CD4-positive, alpha-beta memory T cell (primary cell): ENCODE results near the gene C7. TPM values are rescaled to one million over a fixed set of nuclear protein-coding genes. Genes with fewer than 3 reads are reported as not detected.
"Not testable (repeated sequence)": the region's sequence is repeated elsewhere in the genome, so short reads cannot be mapped to it uniquely, and the experiment has no call there.

Experiments
- CTCF ChIA-PET: fragments of 350-600 bp; sonication (Branson Sonifier 250); formaldehyde crosslinking; loops from one replicate; lab custom pipeline; 2021; ENCODE audit warnings: inconsistent platforms; ENCODE audit not compliant: partially characterized antibody; lab: Charles Lee
- POLR2A ChIA-PET: fragments of 350-600 bp; sonication (Branson Sonifier 250); formaldehyde crosslinking; loops from one replicate; lab custom pipeline; 2021; ENCODE audit not compliant: partially characterized antibody; lab: Charles Lee
- DNase-seq, 5 donors: peaks; one replicate each; pipeline versions ENCODE4 v3.0.0 to v3.0.0-alpha.2; 2020 to 2022; ENCODE audit warnings: mixed read lengths in 1 of 5
- H3K27ac ChIP-seq: one replicate; pipeline ENCODE4 v1.7.0; 2013; ENCODE audit warnings: low read depth, low read length
- H3K27me3 ChIP-seq: 2 replicates; pipeline ENCODE4 v1.7.0; 2013; ENCODE audit warnings: mild to moderate bottlenecking, low read length, moderate library complexity; ENCODE audit not compliant: insufficient read depth
- H3K36me3 ChIP-seq: 2 replicates; pipeline ENCODE4 v1.7.0; 2013; ENCODE audit warnings: mild to moderate bottlenecking, low read length, moderate library complexity; ENCODE audit not compliant: insufficient read depth
- H3K4me1 ChIP-seq: 2 replicates; pipeline ENCODE4 v1.7.0; 2013; ENCODE audit warnings: mild to moderate bottlenecking, low read length, moderate library complexity; ENCODE audit not compliant: insufficient read depth
- H3K4me3 ChIP-seq, 2 donors: one replicate each; pipeline ENCODE4 v1.7.0; 2013; ENCODE audit warnings: low read length in 2 of 2, mild to moderate bottlenecking in 1 of 2
- H3K9me3 ChIP-seq, 2 donors: one replicate each; pipeline ENCODE4 v1.7.0; 2013; ENCODE audit warnings: low read length in 2 of 2, control low read depth in 1 of 2; ENCODE audit not compliant: control insufficient read depth in 1 of 2
- H3K27ac Mint-ChIP-seq, 7 donors: one replicate each; pipeline ENCODE4 v1.8.0; 2020 to 2021; ENCODE audit warnings: mixed read lengths in 7 of 7, mild to moderate bottlenecking in 6 of 7, inconsistent platforms in 3 of 7, moderate library complexity in 3 of 7
- H3K27me3 Mint-ChIP-seq, 2 donors: one replicate each; pipeline ENCODE4 v1.8.0; 2020 to 2021; ENCODE audit warnings: mixed read lengths in 2 of 2
- H3K36me3 Mint-ChIP-seq, 2 donors: one replicate each; pipeline ENCODE4 v1.8.0; 2020 to 2021; ENCODE audit warnings: mixed read lengths in 2 of 2, inconsistent platforms in 1 of 2, mild to moderate bottlenecking in 1 of 2
- H3K4me1 Mint-ChIP-seq, 4 donors: one replicate each; pipeline ENCODE4 v1.8.0; 2020 to 2021; ENCODE audit warnings: mixed read lengths in 4 of 4, mild to moderate bottlenecking in 1 of 4
- H3K4me3 Mint-ChIP-seq, 8 donors: one replicate each; pipeline ENCODE4 v1.8.0; 2020 to 2021; ENCODE audit warnings: mixed read lengths in 8 of 8, mild to moderate bottlenecking in 7 of 8, moderate library complexity in 6 of 8, inconsistent platforms in 3 of 8
- H3K9me3 Mint-ChIP-seq, 8 donors: one replicate each; pipeline ENCODE4 v1.8.0; 2020 to 2021; ENCODE audit warnings: mixed read lengths in 8 of 8, mild to moderate bottlenecking in 5 of 8, inconsistent platforms in 3 of 8, moderate library complexity in 1 of 8
- intact Hi-C: fragments of 100-400 bp; cut with micrococcal nuclease; formaldehyde crosslinking; loops from one replicate; pipeline ENCODE4 v1.15.1; 2023
- polyA plus RNA-seq, 2 donors: library from polyadenylated mRNA; unstranded; fragments of 300-500 nt; fragmentation: Illumina TruSeq; gene quantifications; one replicate each; pipeline ENCODE4 v1.2.3, GENCODE V29; 2021
- total RNA-seq, 2 experiments: library from RNA; stranded (reverse); gene quantifications; one replicate each; pipeline ENCODE4 v1.2.3, GENCODE V29; 2021

The C7 gene
- total and polyA plus RNA-seq, 4 experiments from 2014 or later, result not detected

- H3K4me3 Mint-ChIP-seq, H3K27ac ChIP-seq, H3K36me3 ChIP-seq, H3K4me1 Mint-ChIP-seq, POLR2A ChIA-PET, H3K4me3 ChIP-seq, H3K27ac Mint-ChIP-seq, intact Hi-C loops, H3K4me1 ChIP-seq, H3K27me3 Mint-ChIP-seq, H3K27me3 ChIP-seq, H3K36me3 Mint-ChIP-seq, DNase-seq, H3K9me3 ChIP-seq, H3K9me3 Mint-ChIP-seq: not testable (repeated sequence)
- CTCF ChIA-PET, result interaction anchor here (0.9 to 1.2 kb wide), 2 partner anchors 9 to 11 kb away, joined by 3 to 5 read pairs; no protein-coding TSS in a partner anchor
Observed at GRCh38 chr5:40895440-40896425, 13.6 kb upstream of the C7 start.

- H3K36me3 ChIP-seq, result no peaks in the 10 kb centered on the region
- CTCF ChIA-PET, result interaction anchor here (0.7 to 1.8 kb wide), 9 partner anchors 8 to 1863 kb away, joined by 3 to 6 read pairs (median 4); no protein-coding TSS in a partner anchor
- Mint-ChIP-seq H3K36me3 (no peaks in the 10 kb centered on the region), H3K4me3 (no peak overlapping the region), H3K27me3 (peaks cover 2 to 10% of the 10 kb centered on the region in 2 donors), H3K27ac (no peak overlapping the region), H3K9me3 (peaks cover 0 to 1% (median 0%) of the 10 kb centered on the region in 8 donors), H3K4me1 (peaks cover 0 to 1% (median 0%) of the 10 kb centered on the region in 4 donors)
- no peak overlapping the region for H3K27ac ChIP-seq
- H3K4me3 ChIP-seq, result no peak overlapping the region
- H3K27me3 ChIP-seq, result no peaks in the 10 kb centered on the region
- POLR2A ChIA-PET, result interaction anchor here (1.1 kb wide), 1 partner anchor 149 kb away, joined by 3 read pairs; the partner anchor contains the start of gene TTC33
- no peaks in the 10 kb centered on the region for H3K9me3 ChIP-seq
- intact Hi-C loops, result no loop called here
- no peaks in the 10 kb centered on the region for H3K4me1 ChIP-seq
- DNase-seq, result peak in 3 of 5 donors; percentile 1 to 8 (median 3)
Observed at GRCh38 chr5:40904205-40904993, 4.9 kb upstream of the C7 start.

- Histone ChIP-seq H3K4me3 (no peak overlapping the region), H3K27me3 (no peaks in the 10 kb centered on the region), H3K4me1 (no peaks in the 10 kb centered on the region), H3K36me3 (no peaks in the 10 kb centered on the region), H3K27ac (no peak overlapping the region), H3K9me3 (no peaks in the 10 kb centered on the region)
- Mint-ChIP-seq H3K9me3 (no peaks in the 10 kb centered on the region), H3K27me3 (peaks cover 4 to 11% of the 10 kb centered on the region in 2 donors), H3K27ac (peak overlapping the region in 1 of 7 donors; percentile 60), H3K36me3 (no peaks in the 10 kb centered on the region), H3K4me1 (peaks cover 0 to 1% (median 0%) of the 10 kb centered on the region in 4 donors), H3K4me3 (no peak overlapping the region)
- intact Hi-C loops, result no loop called here
- ChIA-PET POLR2A (interaction anchor here (1.1 kb wide), 1 partner anchor 150 kb away, joined by 3 read pairs; the partner anchor contains the start of gene TTC33), CTCF (interaction anchor here (1.0 to 1.8 kb wide), 8 partner anchors 9 to 1862 kb away, joined by 3 to 6 read pairs (median 4); no protein-coding TSS in a partner anchor)
- no peak for DNase-seq
Observed at GRCh38 chr5:40904994-40905306, 4.3 kb upstream of the C7 start.

DNA sequence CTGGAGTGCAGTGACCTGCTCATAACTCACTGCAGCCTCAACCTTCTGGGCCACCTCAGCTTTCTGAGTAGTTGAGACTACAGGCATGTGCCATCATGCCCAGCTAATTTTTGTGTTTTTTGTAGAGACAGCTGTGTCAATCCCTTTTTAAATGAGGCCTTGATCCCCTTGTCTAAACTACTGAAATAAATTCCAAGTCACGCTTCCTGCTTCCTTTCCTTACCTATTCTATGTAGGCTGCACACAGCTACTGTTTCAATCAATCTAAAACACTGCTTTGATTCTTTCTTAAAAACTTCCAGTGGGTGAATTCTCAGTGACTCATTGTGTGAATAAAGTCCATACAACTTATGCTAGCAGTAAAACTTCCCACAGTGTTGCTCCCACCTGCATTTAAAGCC is 2.9 kb upstream of the C7 start:
- Mint-ChIP-seq H3K27ac (no peak overlapping the region), H3K36me3 (no peaks in the 10 kb centered on the region), H3K4me1 (peaks cover 0 to 1% (median 0%) of the 10 kb centered on the region in 4 donors), H3K9me3 (peaks cover 0 to 1% (median 0%) of the 10 kb centered on the region in 8 donors), H3K4me3 (no peak overlapping the region), H3K27me3 (peaks cover 8 to 16% of the 10 kb centered on the region in 2 donors)
- intact Hi-C loops, result no loop called here
- ChIA-PET CTCF (interaction anchor here (1.2 kb wide), 1 partner anchor 11 kb away, joined by 3 read pairs; no protein-coding TSS in a partner anchor), POLR2A (no interaction called here)
- H3K27me3 ChIP-seq, result no peaks in the 10 kb centered on the region
- H3K4me3 ChIP-seq, result no peak overlapping the region
- DNase-seq, result no peak
- no peak overlapping the region for H3K27ac ChIP-seq
- H3K36me3 ChIP-seq, result no peaks in the 10 kb centered on the region
- H3K4me1 ChIP-seq, result no peaks in the 10 kb centered on the region
- H3K9me3 ChIP-seq, result no peaks in the 10 kb centered on the region

GRCh38 chr5:40909723-40910122 is 426 bp downstream of the C7 start:
- no peak overlapping the region for H3K4me3 ChIP-seq
- ChIA-PET POLR2A (no interaction called here), CTCF (interaction anchor here (0.7 kb wide), 1 partner anchor 1085 kb away, joined by 3 read pairs; no protein-coding TSS in a partner anchor)
- no peaks in the 10 kb centered on the region for H3K9me3 ChIP-seq
- H3K4me1 ChIP-seq, result no peaks in the 10 kb centered on the region
- Mint-ChIP-seq H3K27ac (no peak overlapping the region), H3K27me3 (peaks cover 15 to 20% of the 10 kb centered on the region in 2 donors), H3K4me3 (no peak overlapping the region), H3K36me3 (no peaks in the 10 kb centered on the region), H3K4me1 (peaks cover 0 to 3% (median 0%) of the 10 kb centered on the region in 4 donors), H3K9me3 (peaks cover 0 to 2% (median 0%) of the 10 kb centered on the region in 8 donors)
- no peaks in the 10 kb centered on the region for H3K27me3 ChIP-seq
- H3K27ac ChIP-seq, result no peak overlapping the region
- DNase-seq, result no peak
- intact Hi-C loops, result no loop called here
- no peaks in the 10 kb centered on the region for H3K36me3 ChIP-seq

- CTCF ChIA-PET, result no interaction called here
- H3K4me1 ChIP-seq, result no peaks in the 10 kb centered on the region
- intact Hi-C loops, result no loop called here
- peaks cover 0 to 3% (median under 1%) of the 10 kb centered on the region in 4 donors for H3K4me1 Mint-ChIP-seq
- no peak overlapping the region for H3K4me3 Mint-ChIP-seq
- H3K36me3 Mint-ChIP-seq, result no peaks in the 10 kb centered on the region
- H3K27me3 Mint-ChIP-seq, result peaks cover 20 to 26% of the 10 kb centered on the region in 2 donors
- DNase-seq, result no peak
- POLR2A ChIA-PET, result no interaction called here
- no peaks in the 10 kb centered on the region for H3K9me3 ChIP-seq
- no peak overlapping the region for H3K27ac Mint-ChIP-seq
- no peak overlapping the region for H3K4me3 ChIP-seq
- no peaks in the 10 kb centered on the region for H3K36me3 ChIP-seq
- no peak overlapping the region for H3K27ac ChIP-seq
- H3K27me3 ChIP-seq, result no peaks in the 10 kb centered on the region
- H3K9me3 Mint-ChIP-seq, result peaks cover 0 to 2% (median 0%) of the 10 kb centered on the region in 8 donors
Observed at GRCh38 chr5:40911266-40911665, 2.0 kb downstream of the C7 start.
